Fibroblast of skin of back (primary cell): ENCODE data around the gene TCL1B.
"Not testable (repeated sequence)": the region's sequence is repeated elsewhere in the genome, so short reads cannot be mapped to it uniquely, and the experiment has no call there.

Source experiments
- DNase-seq: peaks from one replicate; pipeline ENCODE4 v3.0.0-alpha.2; 2013

Gene TCL1B

GRCh38 chr14:95703805-95704204, 17.6 kb downstream of the TCL1B start:
- no peak for DNase-seq

GRCh38 chr14:95705518-95705917, 19.3 kb downstream of the TCL1B start:
- DNase-seq, result no peak

DNA sequence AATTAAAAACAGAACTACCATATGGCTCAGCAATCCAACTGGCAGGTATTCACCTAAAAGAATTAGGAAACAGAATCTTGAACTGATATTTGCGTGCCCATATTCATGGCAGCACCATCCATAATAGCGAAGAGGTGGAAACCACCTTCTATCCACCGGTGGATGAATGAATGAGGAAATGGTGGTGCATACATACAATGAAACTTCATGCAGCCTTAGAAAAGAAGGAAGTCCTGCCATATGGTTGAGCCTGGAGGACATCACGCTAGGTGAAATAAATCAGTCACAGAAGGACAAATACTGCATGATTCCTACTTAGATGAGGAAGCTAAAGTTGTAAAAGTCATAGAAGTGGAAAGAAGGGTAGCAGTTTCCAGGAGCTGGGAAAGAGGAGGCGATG, 21.1 kb downstream of the TCL1B start:
- no peak for DNase-seq

DNA sequence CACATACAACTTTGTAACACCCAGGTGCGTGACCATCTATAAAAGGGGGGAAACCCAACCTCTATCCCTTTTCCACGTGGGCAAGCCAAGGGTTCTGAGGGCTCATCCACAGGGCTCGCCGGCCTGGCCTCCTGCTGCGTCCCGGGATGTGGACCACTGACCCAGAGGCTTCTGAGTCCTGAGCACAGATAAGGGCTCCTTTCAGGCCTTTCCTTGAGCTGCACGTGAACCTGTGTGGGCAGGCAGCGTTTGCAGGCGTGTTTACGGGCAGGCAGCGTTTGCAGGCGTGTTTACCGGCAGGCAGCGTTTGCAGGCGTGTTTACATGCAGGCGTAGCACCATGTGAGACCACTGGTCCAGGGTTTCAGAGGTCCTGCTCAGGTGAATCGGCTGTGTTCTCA, 23.9 kb downstream of the TCL1B start:
- no peak for DNase-seq

- no peak for DNase-seq
These were observed 25.4 kb downstream of the TCL1B start for GRCh38 chr14:95711476-95712176.

GRCh38 chr14:95712398-95712797, 26.2 kb downstream of the TCL1B start:
- no peak for DNase-seq

- DNase-seq, result no peak
These were observed 27.6 kb downstream of the TCL1B start, which contains the start of gene TCL1A for GRCh38 chr14:95713596-95714371. Gene TCL1A, minus strand, starts transcription at chr14:95714125. Its CDS starts 59 bp downstream, at chr14:95714066.

DNA sequence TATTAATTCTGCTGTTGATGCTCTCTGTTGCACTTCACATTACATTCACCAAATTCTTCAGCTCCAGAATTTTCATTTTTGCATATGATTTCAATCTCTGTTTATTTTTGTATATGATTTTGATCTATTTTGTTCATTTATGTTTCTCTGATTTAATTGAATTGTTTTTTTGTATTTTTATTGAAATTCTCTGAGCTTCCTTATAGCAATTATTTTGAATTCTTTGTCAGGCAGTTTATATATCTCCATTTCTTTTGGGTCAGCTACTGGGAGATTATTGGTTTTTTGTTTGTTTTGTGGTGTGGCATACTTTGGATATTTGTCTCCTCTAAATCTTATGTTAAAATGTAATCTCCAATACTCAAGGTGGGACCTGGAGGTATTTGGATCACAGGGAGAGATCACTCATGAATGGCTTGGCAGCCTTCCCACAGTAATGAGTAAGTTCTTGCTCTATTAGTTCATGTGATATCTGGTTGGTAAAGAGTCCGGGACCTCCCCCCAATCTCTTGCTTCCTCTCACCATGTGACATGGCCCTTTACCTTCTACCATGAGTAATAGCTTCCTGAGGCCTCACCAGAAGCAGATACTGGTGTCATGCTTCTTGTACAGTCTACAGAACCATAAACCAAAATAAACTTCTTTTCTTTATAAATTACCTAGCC, 36.4 kb downstream of the TCL1B start:
- DNase-seq, result no peak

DNA sequence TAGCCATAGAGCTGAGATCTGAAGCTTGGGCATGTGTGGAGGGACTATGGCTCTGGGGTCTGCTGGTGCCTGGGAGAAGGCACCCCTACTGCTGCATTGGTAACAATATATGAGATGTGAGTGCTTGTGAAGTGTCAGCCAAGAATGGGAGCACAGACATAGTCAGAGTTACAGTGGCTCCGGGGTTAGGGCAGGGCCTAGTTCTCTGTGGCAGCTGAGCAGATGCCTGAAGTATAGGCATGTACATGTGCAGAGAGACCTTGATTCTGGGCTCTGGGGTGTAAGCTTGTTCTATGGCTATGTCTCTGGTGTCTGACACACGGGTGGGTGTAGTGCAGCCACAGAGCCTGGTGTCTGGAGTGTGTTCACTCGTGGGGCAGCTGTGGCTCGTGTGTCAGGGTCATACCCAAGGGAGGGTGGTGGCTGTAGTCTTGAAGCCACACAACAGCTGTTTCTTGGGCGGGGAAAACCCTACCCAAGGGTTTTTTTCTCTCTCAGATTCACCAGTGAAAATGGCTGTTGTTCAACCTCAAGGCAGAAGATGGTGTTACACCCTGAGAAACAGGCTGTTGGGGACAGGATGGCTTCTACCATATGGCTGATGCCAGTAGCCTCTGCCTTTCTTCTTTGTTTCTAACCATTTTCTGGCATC, 39.6 kb downstream of the TCL1B start:
- DNase-seq, result no peak

GRCh38 chr14:95727056-95727700, 41.0 kb downstream of the TCL1B start:
- no peak for DNase-seq

GRCh38 chr14:95729402-95730028, 43.3 kb downstream of the TCL1B start:
- DNase-seq, result not testable (repeated sequence)

GRCh38 chr14:95730126-95730525, 43.9 kb downstream of the TCL1B start:
- no peak for DNase-seq

DNA sequence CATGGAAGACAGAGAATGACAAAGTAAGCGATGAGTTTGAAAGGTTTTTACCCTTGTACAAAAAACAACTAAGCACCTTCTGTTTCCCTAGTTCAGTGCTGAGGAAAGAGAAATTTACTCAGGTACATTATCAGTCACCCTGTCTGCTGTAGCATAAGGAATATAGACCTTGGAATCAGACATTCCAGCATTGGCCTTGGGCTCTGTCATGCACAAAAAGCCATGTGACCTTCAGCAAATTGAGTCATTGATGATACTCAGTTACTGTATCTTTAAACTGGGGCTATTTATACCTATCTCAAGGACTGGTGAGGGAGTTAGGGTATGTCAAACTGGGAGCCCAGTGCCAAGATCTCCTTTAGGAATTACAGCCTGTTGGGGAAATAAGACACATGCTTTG, 47.0 kb downstream of the TCL1B start:
- DNase-seq, result no peak

DNA sequence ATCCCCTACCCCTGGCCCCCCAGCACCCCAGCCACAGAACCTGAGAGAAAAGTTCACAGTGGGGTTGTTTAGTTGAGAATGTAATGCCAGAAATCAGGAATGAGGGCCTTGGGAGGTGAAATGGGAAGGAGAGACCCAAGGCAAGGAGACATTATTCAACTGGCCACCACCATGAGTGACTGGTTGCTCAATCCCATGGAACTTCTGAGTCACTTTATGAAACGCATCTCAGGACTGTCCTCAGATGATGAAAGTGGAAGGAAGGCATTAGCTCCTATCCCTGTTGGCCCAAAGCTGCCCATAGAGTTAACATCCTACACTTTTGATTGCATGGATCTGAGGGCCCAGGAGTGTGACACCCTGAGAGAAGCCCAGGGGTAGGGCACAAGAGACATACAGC, 53.1 kb downstream of the TCL1B start:
- DNase-seq, result no peak

GRCh38 chr14:95741038-95741490, 54.8 kb downstream of the TCL1B start:
- DNase-seq, result no peak

DNA sequence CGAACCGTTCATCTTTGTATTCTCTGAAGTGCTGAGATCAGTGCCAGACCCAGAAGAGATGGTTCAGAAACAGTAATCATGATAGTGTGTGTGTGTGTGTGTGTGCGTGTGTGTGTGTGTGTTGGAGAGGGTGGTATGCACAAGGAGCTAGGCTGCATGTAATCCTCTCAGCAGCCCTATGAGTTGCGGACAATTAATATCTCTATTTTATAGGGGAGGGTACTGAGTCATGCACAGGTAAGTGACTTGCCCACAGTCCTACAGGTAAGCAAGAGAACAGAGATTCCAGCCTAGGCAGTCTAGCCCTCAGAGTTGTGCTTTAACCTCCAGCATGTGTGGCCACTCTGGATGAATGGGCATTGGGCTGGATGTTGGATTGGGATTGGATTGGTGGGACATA, 55.6 kb downstream of the TCL1B start:
- no peak for DNase-seq
